Measurements from ENCODE around the gene TLE5. TPM values are rescaled to one million over a fixed set of nuclear protein-coding genes. Genes with fewer than 3 reads are reported as not detected.

The TLE5 gene
- total and polyA plus RNA-seq, 9 of the 15 experiments (the other 6 are each of a cell fraction or from before 2014, with no cell fraction given): 2.0 to 347 (median 235) TPM

- TF ChIP-seq SMARCA5 (IDR thresholded peaks at IDR 0.05) (peak; percentile 98), MTF1 (CRISPR knock-in tag; IDR thresholded peaks at IDR 0.05; ENCODE audit: borderline replicate concordance) (no peak), CBX3 (IDR thresholded peaks at IDR 0.05; ENCODE audit: borderline replicate concordance in 1 of 2, low read length in 2 of 2) (peak in 1 of 2 experiments; percentile 80; a peak in 1 of 3 replicates), ZNF174 (CRISPR knock-in tag; IDR thresholded peaks at IDR 0.05) (no peak), PTBP1 (IDR thresholded peaks at IDR 0.05; ENCODE audit: low read depth, low read length) (0 out of 2 replicates have a peak, but pooled peaks have one; percentile 59), GABPA (tag; conservative IDR thresholded peaks at IDR 0.05; ENCODE audit: low read depth) (no peak), BRCA1 (IDR thresholded peaks at IDR 0.05) (no peak), BRCA1 (CRISPR knock-in tag; IDR thresholded peaks at IDR 0.05) (no peak), HMG20A (CRISPR knock-in tag; conservative IDR thresholded peaks at IDR 0.05) (no peak), ZNF586 (CRISPR knock-in tag; conservative IDR thresholded peaks at IDR 0.05) (no peak), SREBF1 (IDR thresholded peaks at IDR 0.05; ENCODE audit: borderline replicate concordance, low read depth, low read length) (no peak), SMARCC2 (IDR thresholded peaks at IDR 0.05; ENCODE audit: low read depth) (no peak), ZNF140 (CRISPR knock-in tag; IDR thresholded peaks at IDR 0.05) (no peak), EP400 (IDR thresholded peaks at IDR 0.05) (no peak), HDAC1 (IDR thresholded peaks at IDR 0.05) (peak; percentile 34 to 86; a peak in 3 of 4 replicates), RCOR1 (IDR thresholded peaks at IDR 0.05; ENCODE audit: borderline replicate concordance in 1 of 2, low read depth in 2 of 2, low read length in 2 of 2) (peak; percentile 37 to 84; a peak in 3 of 4 replicates), HEY1 (CRISPR knock-in tag; IDR thresholded peaks at IDR 0.05; ENCODE audit: borderline replicate concordance) (no peak), ZMIZ1 (IDR thresholded peaks at IDR 0.05; ENCODE audit: low read depth in 2 of 2, low read length in 2 of 2) (no peak), LCOR (CRISPR knock-in tag; IDR thresholded peaks at IDR 0.05) (no peak), DEAF1 (CRISPR knock-in tag; IDR thresholded peaks at IDR 0.05) (no peak), DPF2 (IDR thresholded peaks at IDR 0.05) (no peak), ZEB2 (IDR thresholded peaks at IDR 0.05) (no peak), XRCC5 (IDR thresholded peaks at IDR 0.05; ENCODE audit: low read depth, low read length) (no peak), CSDE1 (IDR thresholded peaks at IDR 0.05) (no peak), NFE2 (IDR thresholded peaks at IDR 0.05; ENCODE audit: low read depth) (no peak), FOSL1 (tag; conservative IDR thresholded peaks at IDR 0.05) (no peak)
Observed at GRCh38 chr19:3039125-3039524, 23.2 kb downstream of the TLE5 start (continued).

Measured in K562 (cell line).